UCSD-AML1 (cell line): ENCODE measurements around the gene ZNF618.

Source experiments
- DNase-seq: peaks from one replicate; lab custom pipeline; 2025; ENCODE audit not compliant: unreplicated experiment; lab: John Stamatoyannopoulos, UW

Gene ZNF618

DNA sequence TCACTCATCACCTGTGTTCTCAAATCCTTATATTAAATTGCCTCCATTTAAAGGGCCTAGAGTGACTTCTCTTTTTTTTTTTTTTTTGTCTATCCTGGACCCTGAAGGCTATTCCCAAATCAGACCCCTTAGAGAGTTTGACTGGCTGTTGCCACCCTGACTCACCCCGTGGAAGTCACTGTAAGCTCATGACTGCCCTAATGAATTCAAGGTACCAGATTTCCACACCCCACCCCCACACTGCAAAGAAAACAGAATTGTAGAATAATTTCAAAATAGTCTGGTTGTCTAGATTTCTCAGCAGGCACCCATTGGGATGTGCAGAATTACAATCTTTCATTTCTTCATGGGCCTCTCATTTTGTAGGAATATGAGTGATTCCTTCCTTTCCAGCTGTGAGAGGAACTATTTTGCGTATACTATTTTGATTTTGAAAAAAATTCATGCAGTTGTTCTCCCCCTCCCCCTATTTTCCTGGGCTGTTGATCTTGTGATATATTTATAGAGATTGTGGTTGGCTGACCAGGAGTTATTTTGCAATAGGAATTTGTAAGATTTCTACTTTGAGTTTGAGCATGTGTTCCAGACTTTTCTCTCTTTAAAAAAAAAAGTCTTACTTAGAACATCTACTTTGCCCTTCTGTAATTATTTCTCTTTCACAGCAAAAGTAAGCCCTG lies 79.1 kb downstream of the ZNF618 start:
- no peak for DNase-seq

DNA sequence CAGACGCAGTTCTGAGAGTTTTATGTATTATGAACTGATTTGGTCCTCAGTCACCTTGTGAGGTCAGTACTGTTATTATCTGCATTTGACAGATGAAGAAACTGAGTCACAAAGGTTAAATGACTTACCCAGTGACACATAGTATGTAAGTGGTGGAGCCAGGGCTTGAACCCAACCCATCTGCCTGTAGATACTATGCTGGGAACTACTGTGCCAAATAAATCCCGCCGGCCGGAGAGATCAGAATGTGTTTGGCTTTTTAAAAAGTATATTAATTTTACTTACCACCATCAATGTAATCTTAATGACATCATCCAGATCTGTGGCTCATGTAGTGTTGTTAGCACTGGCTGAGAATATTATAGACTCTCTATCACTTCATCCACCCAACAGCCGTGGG lies 80.8 kb downstream of the ZNF618 start:
- no peak for DNase-seq

DNA sequence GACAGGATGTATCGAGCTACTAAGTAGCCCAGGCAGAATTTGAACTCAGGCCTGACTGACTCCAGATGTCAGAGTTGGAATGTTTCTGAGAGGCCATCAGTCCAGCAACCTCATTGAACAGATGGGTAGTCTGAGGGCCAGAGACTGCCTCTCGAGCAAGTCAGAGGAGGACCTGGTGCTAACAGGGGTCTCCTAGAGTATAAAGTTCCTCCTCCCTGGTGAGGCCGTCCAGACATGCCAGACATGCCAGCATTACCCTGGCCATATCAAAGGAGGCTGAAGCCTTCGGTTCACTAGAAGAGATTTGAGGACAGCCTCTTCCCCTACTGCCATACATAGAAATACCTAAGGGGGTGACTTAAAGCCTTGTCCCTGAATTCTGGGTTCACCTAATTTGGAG lies 81.2 kb downstream of the ZNF618 start:
- no peak for DNase-seq

DNA sequence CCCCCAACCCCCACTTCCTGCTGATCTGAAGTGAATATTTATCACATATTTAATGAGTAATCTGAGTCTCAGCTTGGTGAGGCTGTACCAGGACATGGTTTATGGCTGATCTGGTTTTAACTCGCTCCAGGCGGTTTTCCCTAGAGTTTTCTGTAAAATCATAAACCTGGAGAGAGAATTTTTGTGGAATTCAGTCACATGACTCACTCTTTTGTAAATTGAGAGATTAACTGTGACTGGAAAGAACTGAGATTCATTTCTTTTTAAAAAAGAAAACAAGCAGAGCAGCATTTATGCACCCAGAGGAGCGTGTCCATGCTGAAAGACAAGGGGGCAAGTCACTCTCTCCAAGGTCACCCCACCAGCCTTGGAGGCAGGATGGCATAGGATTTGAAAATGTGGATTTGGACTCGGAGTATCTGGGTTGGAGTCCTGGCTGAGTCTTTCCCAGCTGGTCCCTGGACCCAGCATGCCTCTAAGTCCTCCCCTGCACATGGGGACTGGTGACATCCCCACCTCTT lies 81.8 kb downstream of the ZNF618 start:
- no peak for DNase-seq

DNA sequence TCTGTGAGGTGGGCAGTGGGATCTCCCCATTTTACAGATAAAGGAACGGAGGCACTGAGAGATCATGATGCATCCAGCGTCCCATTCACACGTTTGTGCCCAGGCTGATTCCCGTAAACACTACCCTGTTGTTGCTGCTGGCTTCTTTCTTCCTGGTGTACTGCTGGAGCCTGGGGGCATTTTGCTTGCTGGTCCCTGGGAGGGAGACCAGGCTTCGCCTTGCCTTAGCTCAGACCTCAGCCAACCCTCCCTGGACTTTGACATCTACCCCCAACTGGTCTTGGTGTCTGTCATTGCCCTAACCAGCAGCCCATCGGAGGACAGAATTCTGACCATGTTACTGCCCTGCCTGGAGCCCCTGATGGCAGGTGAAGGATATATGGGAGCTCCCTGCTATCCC lies 82.4 kb downstream of the ZNF618 start:
- no peak for DNase-seq

DNA sequence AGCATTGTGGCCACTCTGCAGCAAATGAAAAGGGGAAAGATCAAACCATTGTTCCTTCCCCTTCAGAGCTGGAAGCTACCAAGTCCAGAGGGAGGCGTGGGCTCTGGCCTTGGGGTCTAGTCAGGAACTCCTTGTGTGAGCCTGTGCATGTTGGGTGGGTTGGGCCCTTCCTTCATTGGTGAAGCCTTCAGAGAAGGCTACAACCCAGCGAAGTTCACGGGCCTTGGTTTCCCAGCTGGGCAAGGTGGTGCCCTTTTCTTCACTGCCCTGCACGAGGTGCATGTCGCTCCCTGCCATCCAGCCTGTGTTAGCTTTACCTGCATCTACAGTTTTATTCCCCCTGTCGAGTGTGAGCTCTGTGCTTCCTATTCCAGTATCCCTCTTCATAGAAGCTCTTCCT lies 84.7 kb downstream of the ZNF618 start:
- DNase-seq, result no peak

DNA sequence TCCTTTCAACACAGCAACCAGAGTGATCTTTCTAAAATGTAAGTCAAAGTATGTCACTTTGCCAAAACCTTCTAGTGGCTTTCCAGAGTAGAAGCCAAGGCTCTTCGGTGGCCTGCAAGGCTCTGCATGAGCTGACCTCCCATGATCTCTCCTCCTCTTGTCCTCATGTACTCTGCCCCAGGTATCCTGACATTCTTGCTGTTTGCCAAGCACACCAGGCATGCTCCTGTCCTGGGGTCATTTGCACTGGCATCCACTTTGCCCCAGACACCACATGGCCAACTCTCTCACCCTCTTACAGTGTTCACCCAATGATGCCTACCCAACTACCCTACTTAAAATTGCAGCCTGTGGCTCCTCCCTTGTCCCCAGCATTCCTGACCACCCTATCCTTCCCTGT lies 86.3 kb downstream of the ZNF618 start:
- no peak for DNase-seq

DNA sequence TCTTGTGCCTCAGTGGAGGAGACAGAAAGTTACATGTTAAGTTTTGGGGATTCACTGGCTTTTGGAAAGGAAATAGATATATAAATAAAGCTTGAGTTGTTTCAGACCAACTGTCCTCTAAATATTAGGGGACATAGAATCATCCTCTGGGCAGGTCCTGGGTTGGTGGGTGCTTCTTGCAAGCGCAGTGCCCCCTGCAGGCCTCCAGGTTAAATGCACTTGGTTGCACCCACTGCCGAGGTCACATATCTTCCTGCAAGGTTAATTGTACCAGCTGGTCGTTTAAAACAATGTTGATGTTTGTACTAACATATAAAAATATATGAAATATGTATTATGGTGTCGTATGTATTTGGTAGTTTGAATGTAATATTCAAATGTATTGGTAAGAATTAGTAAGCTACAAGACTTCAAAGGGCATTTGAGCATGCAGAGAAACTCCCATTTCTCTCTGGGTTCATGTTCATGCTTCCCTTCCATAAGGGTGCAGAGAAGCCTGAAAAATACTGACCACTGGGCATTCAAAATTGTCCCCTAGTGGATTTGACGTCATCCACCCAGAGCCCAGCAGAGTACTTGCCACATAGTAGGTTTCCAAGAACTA lies 87.0 kb downstream of the ZNF618 start:
- DNase-seq, result peak; percentile 29

DNA sequence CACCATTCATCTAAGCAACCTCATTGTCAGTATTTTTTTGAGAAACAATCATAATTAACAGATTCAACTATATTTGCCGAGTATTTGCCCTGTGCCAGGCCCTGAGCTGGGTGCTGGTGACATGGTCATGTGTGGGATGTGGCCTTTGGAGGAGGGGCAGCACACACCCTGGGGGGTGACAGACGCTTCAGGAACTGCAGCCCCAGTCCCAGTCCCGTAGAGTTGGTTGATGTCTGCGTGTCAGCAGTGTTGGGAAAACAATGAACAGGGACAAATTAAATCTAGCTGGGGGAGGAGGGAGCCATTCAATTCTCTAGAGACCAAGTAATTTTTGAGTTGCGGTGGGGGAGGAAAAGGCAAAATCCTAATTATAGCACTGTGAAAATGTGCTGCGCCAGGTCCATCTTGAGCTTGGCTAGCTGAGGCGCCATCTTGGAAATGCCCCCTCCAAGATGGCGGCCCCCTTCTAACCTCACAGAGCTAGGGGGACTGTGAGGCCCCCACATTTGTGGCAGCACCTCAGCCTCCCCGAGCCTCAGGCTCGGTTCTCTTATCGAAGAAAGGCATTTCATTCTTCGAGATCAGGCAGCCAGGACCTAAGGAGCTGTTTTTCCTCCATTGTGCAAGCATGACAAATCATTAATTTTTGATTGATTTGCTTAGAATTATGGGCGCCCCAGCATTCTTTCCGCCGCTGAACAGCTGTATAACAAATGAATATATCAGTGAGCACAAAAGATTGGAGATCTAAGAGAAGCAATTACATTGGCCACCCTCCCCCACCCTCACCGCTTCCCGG lies 87.8 kb downstream of the ZNF618 start:
- DNase-seq, result no peak

DNA sequence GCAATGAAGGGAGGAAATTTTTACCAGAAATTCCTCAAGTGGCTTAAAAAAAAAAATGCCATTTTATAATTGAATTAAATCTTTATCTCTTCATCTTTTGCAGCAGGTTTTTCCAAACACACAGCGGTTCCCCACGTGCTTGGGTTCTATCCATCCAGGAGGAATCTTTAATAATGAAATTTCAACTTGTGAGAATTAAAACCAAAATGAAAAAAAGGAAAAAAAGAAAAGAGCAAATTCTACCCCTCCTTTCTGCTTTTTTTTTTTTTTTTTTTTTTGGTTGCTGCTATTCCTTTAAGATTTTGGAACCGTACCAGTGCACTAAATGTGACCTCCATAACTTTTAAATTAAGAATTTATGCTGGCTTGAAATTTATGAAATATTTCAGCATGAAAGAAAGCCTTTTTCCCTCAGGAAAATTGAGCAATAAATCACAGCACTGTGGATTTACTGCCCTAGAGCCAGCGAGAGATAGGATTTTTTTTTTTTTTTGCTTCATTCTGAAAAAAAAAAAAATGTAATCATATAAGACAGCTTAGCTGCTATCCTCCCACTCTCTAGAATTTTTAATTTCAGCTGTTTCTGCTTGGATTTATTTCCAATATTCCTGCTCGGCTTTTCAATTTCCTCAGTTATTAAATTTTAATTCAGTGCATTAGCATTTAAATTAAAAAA lies 88.5 kb downstream of the ZNF618 start:
- DNase-seq, result no peak

DNA sequence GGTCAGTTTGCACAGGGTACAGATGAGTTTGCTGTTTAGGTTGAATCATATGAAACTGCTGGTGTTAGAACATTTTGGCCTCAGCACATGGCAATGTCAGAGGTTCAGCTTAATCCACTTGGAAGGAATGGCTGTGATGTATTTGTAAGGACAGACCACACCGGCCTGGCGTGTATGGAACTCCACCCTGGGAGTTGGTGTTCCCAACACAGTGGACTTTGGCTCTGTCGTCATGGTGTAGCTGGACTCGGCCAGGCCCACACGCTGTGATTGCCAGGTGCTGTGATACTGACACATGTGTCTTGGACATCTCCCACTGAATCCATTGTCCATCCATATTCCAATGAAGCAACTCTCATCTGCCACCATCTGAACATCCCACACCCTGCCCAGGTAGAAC lies 90.3 kb downstream of the ZNF618 start:
- DNase-seq, result no peak

DNA sequence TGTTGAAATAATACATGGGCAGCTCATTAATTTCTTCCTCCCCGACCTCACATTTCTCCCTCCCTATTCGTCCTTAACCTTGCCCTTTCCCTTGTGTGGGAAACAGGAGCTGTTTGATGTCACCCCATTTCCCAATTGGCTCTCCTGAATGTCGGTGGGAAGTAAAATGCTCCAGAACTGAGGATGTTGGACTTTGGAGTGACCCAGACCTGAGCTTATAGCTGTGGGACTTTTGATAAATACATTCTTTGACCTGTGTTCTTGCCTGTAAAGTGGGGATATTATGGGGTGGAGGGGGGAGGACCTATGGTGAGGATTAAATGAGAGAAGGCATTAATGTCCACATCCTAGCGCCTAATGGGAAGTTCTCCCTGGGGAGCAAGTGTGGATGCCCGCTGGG lies 91.3 kb downstream of the ZNF618 start:
- no peak for DNase-seq

DNA sequence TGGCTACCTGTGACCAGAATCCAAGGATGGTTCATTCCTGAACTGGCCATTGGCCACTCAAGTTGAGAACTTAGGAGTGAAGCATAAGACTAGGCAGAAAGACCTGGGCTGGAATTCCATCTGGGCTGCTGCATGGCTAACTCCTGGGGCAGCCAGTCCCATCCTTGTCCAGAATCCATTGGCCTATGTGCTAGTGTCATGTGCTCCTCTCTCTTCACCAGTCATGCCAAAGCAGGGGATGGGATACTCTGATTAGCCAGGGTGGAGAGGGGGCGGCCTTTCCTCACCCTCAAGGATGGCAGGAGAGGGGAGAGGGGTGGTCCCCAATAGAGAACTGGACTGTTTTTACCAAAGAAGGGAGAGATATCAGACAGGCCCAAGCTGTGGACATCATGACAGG lies 93.2 kb downstream of the ZNF618 start:
- DNase-seq, result no peak

DNA sequence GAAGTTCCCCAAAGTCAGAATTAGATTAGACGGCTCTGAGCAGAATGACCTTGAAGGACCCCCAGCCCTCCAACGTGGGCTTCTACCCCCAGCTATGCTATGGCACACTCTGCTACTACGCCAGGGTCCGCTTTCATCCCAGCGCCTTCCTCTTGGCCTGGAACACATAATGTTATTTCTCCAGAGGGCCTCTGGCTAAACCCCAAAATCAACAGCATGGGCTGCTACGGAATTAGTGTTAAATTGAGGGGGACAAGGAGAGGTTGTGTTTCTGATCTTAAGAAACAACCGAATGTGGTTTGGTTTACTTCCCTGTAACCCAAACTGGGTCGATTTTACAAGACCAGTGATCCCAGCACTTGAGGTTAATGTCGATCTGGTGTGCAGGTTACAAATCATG lies 97.1 kb downstream of the ZNF618 start:
- DNase-seq, result no peak

DNA sequence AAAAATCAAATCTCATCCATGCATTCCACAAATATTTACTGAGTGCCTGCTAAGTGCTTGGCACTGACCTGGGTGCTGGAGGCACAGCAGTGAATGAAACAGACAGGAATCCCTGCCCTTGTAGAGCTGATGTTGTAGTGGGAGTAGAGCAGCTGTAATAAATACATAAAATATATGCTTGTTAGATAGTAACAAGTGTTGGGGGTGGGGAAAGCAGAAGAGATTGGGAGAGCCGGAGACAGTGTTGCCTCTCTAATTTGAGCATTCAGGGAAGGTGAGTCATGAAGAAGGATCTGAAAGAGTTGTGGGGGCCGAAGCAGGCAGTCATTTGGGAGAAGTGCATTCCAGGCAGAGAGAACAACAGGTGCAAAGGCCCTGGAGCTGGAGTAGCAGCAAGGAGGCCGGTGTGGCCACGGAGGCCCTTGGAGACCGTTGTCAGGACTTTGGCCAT lies 97.9 kb downstream of the ZNF618 start:
- DNase-seq, result no peak

DNA sequence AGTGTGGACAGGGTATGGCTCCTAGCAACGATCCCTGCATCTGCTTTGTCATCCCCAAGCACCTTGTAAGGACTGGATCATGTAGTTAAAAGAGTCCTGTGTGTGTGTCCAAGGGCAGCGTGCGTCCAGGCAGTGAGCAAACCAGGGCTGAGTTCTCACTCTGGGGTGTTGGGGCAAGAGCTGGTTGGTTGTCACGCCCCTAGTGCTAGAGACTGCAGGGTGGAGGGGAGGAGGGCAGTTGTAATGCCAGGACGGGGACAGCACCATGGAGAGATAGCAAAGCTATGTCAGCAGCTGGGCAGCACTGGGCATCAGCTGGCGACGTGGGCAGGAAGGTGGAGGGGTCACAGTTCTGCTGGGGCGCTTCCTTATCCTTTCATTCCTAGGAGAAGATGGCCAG lies 100.8 kb downstream of the ZNF618 start:
- DNase-seq, result no peak

DNA sequence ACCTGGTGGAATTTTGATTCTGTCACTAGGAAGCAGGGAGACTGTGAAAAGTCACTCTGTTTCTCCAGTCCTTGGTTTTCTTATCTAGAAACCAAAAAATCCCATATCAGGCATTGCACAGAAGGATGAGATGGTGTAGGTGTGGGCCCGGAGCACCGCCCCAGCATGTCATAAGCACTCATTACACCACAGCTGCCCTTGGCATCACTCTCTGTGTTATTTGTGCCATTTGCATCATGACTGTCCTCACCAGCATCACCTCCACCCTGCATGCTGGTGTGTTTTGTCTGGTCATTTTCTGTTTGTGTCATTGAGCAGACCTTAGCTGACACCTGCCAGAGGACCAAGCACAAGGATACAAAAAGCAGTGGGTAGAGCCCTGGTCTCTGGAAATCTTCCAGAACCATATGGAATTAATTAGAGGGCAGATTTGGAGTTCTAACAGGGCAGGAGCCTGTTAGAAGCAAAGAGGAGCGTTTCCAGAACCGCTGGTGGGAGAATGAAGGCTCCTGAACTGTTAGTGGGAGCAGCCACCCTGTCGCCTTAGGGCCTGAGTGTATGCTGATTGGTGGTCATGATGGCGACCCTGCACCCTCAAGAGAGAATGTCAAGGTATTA lies 102.7 kb downstream of the ZNF618 start:
- no peak for DNase-seq

DNA sequence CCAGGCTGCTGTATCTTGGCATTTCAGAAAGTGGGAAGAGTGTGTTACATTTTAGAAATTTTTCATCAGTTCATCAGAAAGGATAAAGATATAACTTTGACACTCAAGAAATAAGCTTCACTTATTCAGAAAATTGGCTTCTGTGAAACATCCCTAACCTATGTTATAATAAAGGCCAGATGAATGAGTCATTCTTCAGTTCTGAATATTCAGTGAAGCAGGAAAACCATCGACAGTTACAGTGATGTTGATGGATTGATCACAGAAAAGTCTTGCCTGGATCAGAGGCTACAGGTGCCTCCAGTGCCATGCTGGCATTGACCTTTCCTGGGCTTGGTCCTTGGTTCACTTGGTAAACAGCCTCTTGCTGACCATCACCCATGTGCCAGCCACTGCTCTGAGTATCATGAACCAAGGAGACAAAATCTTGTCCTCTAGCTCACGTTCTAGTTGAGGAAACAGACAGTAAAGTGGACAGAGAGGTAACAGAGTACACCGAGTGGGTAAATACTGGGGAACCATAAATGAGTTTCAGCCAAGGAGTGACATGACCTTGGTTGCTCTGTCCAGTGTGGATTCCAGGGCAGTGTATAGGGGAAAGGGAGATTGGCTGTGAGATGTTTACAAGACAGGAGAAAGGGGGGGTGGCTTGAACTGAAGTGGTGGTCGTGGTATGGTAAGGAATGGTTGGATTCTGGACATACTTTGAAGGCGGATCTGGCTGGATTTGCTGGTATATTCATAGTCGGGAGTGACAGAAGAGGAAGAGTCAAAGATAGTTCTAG lies 103.4 kb downstream of the ZNF618 start:
- DNase-seq, result no peak

DNA sequence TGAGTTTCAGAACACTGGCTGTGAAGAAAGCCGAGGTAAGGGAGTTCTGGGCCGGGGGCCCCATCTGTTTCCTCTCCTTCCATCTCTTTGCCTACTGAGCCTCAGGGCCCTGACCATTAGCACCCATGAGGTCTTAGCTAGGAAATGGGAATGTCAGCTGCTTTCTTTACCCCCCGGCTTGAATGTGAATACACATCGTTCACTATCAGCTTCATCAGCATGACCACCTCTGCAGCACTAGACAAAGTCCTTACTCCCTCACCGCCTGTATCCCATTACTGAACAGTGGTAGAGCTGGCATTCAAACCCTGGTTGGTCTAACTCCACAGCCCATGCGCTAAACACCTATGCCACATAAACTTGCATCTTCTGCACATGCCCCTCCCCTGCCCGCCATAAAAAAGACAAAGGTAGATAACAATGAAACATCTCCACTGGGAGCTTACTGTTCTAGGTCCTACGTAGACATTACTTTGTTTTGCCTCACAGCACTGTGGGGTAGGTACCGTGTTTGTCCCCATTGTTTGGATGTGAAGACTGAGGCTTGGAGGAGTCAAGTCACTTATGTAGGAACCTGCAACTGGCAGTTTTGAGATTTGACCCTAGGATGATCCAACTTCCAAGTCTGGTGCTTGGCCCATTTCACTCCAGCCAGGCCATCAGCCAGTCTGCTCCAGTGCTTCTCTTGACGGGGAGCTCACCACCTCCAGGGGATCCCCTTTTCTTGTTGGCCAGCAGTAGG lies 108.7 kb downstream of the ZNF618 start:
- no peak for DNase-seq
